Lung (tissue), 12 donors: ENCODE data around the gene PDE9A. TPM values are rescaled to one million over a fixed set of nuclear protein-coding genes. Genes with fewer than 3 reads are reported as not detected.

Source experiments
- ATAC-seq: fragments of 200-7000 bp; cut with Tn5 transposase; one replicate; pipeline ENCODE4 v1.9.1; 2020; ENCODE audit warnings: moderate number of reproducible peaks; ENCODE audit not compliant: insufficient read depth, low FRiP score
- DNase-seq, 3 donors: peaks; one replicate each; pipeline ENCODE4 v3.0.0-alpha.2; 2013 to 2017
- H3K27ac ChIP-seq, 2 donors: one replicate each; pipeline ENCODE4 v1.5.1; 2013; ENCODE audit warnings: mild to moderate bottlenecking in 2 of 2, moderate library complexity in 2 of 2, control low read depth in 1 of 2, inconsistent platforms in 1 of 2, low read depth in 1 of 2, low read length in 1 of 2
- H3K27me3 ChIP-seq, 3 donors: one replicate each; pipeline ENCODE4 v1.5.1; 2013; ENCODE audit warnings: low read length in 2 of 3; ENCODE audit not compliant: control insufficient read depth in 3 of 3, insufficient read depth in 3 of 3
- H3K36me3 ChIP-seq, 4 donors: one replicate each; pipeline ENCODE4 v1.5.1; 2013; ENCODE audit warnings: low read length in 4 of 4, mild to moderate bottlenecking in 1 of 4, moderate library complexity in 1 of 4; ENCODE audit not compliant: control insufficient read depth in 4 of 4, insufficient read depth in 4 of 4
- H3K4me1 ChIP-seq, 5 donors: one replicate each; pipeline ENCODE4 v1.5.1; 2013; ENCODE audit warnings: low read length in 5 of 5, mild to moderate bottlenecking in 2 of 5, moderate library complexity in 1 of 5; ENCODE audit not compliant: control insufficient read depth in 5 of 5, insufficient read depth in 5 of 5
- H3K4me3 ChIP-seq: one replicate; pipeline ENCODE4 v1.5.1; 2013; ENCODE audit warnings: mild to moderate bottlenecking, control low read depth, moderate library complexity
- H3K9ac ChIP-seq, 2 donors: one replicate each; pipeline ENCODE4 v1.5.1; 2013; ENCODE audit warnings: low read length in 2 of 2, control low read depth in 1 of 2; ENCODE audit not compliant: insufficient read depth in 1 of 2
- H3K9me3 ChIP-seq, 4 donors: one replicate each; pipeline ENCODE4 v1.5.1; 2013; ENCODE audit warnings: low read length in 3 of 4, mild to moderate bottlenecking in 1 of 4, moderate library complexity in 1 of 4; ENCODE audit not compliant: control insufficient read depth in 4 of 4, insufficient read depth in 3 of 4
- WGBS, 2 donors: extraction: QIAGEN DNeasy Blood & Tissue Kit; methylation state at CpG; one replicate each; pipeline ENCODE4 v1.1.7; 2013; 5-methylcytosine and 5-hydroxymethylcytosine counted together
- polyA plus RNA-seq, 2 donors: library from polyadenylated mRNA; stranded (reverse); fragments of 200-250 nt; gene quantifications; one replicate each; pipeline ENCODE4 v1.2.1, GENCODE V29; 2013
- total RNA-seq, 2 donors: library from RNA; depleted of rRNA in 1 of 2; stranded (reverse); fragments of >200 nt in 1 of 2; gene quantifications; one replicate each; pipeline ENCODE4 v1.2.1, GENCODE V29; 2014 to 2021
- TF ChIP-seq, protein P1 (sequence below): IDR thresholded peaks from 2 replicates; pipeline ENCODE4 v1.5.1; 2012; ENCODE audit warnings: mild to moderate bottlenecking; ENCODE audit errors: control extremely low read depth, extremely low read depth
- donor health status: control.
- donor health status: control.
- donor health status: Bipolar disorder and iron deficiency.
- donor health status: healthy.
- donor health status: DM: yes; HTN: yes; CAD: no.

PDE9A gene
- total and polyA plus RNA-seq, 4 donors = 5.3 to 17.0 (median 6.9) TPM

DNA sequence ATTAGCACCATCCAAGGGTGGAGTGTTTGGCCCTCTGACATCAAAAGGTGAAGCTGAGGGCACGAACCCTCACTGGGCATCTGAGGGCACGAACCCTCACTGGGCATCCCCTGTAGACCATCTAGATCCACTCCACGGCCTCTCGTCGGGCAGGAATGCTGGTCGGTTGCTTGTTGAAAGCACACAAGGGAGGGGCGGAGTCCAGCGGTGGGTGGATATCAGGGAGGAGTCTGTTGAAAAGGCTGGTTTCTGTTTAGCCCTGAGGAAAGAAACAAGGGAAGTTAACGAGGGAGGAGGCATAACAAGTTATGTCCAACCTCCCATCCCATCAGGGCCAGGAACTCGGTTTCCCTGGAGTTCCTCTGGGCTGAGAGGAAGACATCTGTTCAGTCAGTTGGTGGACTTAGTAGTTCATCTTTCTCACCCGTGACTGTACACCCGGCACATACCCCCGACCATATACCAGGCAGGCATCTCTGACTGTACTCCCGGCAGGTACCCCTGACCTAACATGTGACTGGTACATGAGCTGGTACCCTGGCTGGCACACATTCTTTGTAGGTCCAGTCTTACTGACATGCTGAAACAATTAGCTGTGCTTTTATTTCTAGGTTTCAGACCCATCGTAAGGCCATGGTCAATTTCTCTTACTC is 32.1 kb upstream of the PDE9A start:
- DNase-seq (peak in 2 of 3 donors; percentile 61 to 68), ATAC-seq (no peak)
- no peaks in the 10 kb centered on the region for H3K9me3 ChIP-seq
- H3K36me3 ChIP-seq = no peaks in the 10 kb centered on the region
- TF ChIP-seq, protein P1, sequence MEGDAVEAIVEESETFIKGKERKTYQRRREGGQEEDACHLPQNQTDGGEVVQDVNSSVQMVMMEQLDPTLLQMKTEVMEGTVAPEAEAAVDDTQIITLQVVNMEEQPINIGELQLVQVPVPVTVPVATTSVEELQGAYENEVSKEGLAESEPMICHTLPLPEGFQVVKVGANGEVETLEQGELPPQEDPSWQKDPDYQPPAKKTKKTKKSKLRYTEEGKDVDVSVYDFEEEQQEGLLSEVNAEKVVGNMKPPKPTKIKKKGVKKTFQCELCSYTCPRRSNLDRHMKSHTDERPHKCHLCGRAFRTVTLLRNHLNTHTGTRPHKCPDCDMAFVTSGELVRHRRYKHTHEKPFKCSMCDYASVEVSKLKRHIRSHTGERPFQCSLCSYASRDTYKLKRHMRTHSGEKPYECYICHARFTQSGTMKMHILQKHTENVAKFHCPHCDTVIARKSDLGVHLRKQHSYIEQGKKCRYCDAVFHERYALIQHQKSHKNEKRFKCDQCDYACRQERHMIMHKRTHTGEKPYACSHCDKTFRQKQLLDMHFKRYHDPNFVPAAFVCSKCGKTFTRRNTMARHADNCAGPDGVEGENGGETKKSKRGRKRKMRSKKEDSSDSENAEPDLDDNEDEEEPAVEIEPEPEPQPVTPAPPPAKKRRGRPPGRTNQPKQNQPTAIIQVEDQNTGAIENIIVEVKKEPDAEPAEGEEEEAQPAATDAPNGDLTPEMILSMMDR = no peak
- H3K27me3 ChIP-seq = peaks cover 0 to 11% (median 7%) of the 10 kb centered on the region in 3 donors
- peaks cover 0 to 6% (median 0%) of the 10 kb centered on the region in 5 donors for H3K4me1 ChIP-seq
- no peak overlapping the region for H3K27ac ChIP-seq
- no peak overlapping the region for H3K9ac ChIP-seq
- WGBS, 2 donors = 68 to 83% methylated on average over 15 of the region's 15 CpGs
- H3K4me3 ChIP-seq = no peak overlapping the region

DNA sequence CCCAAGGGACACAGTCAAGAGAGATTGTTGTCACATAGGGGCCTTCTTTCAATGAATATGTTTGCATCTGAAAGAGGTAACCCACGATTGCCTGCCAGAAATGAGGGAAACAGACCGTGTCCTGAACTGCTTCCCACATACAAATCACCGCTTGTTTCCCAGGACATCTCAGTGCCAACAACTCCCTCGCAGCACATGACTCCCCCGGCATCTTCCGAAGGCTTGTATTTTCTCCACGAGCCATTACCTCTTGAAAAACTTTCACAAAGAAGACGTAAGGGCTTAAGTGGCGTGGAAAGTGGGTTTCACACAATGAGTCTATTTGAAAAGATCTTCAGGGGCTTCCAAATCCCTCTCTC is 31.6 kb upstream of the PDE9A start:
- 83% methylated on average over 9 of the region's 9 CpGs for WGBS, 2 donors
- DNase-seq (no peak), ATAC-seq (no peak)
- no peaks in the 10 kb centered on the region for H3K36me3 ChIP-seq
- no peaks in the 10 kb centered on the region for H3K9me3 ChIP-seq
- H3K9ac ChIP-seq = no peak overlapping the region
- H3K4me1 ChIP-seq = peaks cover 0 to 6% (median 0%) of the 10 kb centered on the region in 5 donors
- TF ChIP-seq, protein P1 = no peak
- no peak overlapping the region for H3K4me3 ChIP-seq
- peaks cover 0 to 10% (median 7%) of the 10 kb centered on the region in 3 donors for H3K27me3 ChIP-seq
- no peak overlapping the region for H3K27ac ChIP-seq

DNA sequence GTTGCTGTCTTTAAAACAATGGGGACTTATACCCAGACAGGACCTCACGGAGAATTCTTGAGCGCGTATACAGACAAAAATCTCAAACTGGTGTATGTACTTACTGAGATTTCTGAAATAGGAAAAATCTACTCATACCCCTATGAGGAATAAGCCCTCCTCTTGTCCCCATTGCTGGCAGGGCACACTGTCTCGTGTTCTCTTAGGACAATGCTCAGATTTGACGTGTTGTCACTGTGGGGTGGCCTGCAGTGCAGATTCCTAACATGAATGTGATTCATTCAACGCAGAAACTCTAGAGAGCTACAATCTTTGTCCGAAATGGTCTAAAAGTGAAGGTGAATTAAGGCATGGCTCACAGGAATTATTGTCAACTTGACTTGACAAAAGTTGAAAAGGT is 31.1 kb upstream of the PDE9A start:
- Histone ChIP-seq H3K9me3 (no peaks in the 10 kb centered on the region), H3K27me3 (peaks cover 0 to 10% (median 7%) of the 10 kb centered on the region in 3 donors), H3K27ac (no peak overlapping the region), H3K4me1 (peaks cover 0 to 6% (median 0%) of the 10 kb centered on the region in 5 donors), H3K36me3 (no peaks in the 10 kb centered on the region), H3K4me3 (no peak overlapping the region), H3K9ac (no peak overlapping the region)
- ATAC-seq (no peak), DNase-seq (no peak)
- TF ChIP-seq, protein P1 = no peak
- WGBS, 2 donors = 93 to 95% methylated on average over 7 of the region's 7 CpGs

DNA sequence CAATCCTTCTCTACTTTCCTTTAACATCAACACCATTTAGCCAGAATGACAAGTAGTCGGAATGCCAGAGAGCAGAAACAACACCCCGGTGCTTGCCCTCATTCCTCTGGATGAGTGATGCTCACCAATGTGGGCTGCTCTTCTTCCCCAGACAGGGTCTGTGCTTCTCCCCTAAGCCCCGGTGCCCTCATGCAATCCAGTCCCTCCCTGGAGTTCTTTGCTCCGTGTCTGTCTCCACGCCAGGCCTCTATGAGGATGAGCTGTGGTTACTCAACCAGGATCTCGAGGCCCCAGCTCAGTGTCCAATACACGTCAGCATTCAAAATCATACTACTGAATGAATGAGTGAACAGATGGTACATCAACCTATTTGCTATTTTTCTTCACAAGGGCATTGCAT is 29.7 kb upstream of the PDE9A start:
- H3K27me3 ChIP-seq = peaks cover 0 to 3% (median 0%) of the 10 kb centered on the region in 3 donors
- no peak for ATAC-seq
- H3K4me1 ChIP-seq = peaks cover 0 to 6% (median 0%) of the 10 kb centered on the region in 5 donors
- H3K9me3 ChIP-seq = no peaks in the 10 kb centered on the region
- TF ChIP-seq, protein P1 = no peak
- no peak overlapping the region for H3K9ac ChIP-seq
- no peak for DNase-seq
- no peaks in the 10 kb centered on the region for H3K36me3 ChIP-seq
- H3K27ac ChIP-seq = no peak overlapping the region
- no peak overlapping the region for H3K4me3 ChIP-seq
- whole genome bisulfite sequencing, 2 donors = 80% methylated on average over 7 of the region's 7 CpGs
